NCI-H2227 treated with DMSO at 0.1 percent for 48 hours (cell line): ENCODE data around the gene NFKBIE.

Source experiments
- DNase-seq: peaks from one replicate; lab custom pipeline; 2025; lab: John Stamatoyannopoulos, UW

Gene NFKBIE

DNA sequence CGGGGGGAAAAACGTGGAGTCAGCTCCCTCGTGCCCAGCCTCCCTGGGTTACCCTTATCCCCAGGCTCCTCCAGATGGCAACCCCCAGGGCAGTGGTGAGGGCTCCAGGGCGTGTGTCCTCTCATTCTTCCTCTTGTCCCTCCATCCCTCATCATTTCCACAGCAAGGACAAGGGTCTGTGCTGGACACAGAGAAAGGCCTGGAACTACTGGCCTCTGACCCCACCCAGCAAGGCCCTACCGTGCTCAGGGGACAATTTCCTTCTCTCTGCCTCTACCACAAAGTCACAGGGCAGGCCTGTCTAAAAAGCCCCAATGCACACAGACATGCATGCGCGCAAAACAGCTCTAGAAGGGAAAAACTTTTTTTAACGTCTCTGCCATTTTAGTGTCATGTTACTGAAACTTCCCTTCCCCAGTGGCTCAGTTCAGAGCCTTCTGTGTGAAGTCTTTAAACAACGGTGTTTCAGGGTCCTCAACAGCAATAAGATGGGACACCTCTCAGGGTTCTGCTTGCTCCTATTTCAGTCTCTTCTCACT is 7.0 kb downstream of the NFKBIE start:
- DNase-seq: no peak

DNA sequence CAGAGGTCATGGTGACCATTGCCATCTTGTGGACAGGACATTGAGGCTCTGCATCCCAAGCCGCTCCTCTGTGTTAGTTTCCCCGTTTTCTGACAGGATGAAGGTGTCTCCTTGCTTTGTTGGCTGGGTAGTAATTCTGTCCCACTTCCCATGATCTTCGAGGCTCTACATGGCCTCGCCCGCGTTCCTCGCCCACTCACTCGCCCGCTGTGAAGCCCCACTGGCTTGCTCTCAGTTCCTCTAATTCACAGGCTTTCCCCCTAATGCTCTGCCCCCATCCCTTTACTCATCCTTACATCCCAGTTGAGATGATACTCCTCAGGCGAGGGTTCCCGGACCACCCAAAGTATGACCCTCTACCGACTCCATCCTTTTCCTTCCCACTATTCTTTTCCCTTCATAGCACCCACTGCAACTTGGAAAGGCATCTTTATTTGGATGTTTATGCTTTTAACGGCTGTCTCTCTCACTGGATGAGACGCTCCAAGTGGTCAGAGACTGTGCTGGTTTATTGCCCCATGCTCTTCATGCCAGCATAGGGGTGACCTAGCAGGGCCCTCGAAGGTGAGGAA is 7.5 kb downstream of the NFKBIE start:
- DNase-seq: no peak

DNA sequence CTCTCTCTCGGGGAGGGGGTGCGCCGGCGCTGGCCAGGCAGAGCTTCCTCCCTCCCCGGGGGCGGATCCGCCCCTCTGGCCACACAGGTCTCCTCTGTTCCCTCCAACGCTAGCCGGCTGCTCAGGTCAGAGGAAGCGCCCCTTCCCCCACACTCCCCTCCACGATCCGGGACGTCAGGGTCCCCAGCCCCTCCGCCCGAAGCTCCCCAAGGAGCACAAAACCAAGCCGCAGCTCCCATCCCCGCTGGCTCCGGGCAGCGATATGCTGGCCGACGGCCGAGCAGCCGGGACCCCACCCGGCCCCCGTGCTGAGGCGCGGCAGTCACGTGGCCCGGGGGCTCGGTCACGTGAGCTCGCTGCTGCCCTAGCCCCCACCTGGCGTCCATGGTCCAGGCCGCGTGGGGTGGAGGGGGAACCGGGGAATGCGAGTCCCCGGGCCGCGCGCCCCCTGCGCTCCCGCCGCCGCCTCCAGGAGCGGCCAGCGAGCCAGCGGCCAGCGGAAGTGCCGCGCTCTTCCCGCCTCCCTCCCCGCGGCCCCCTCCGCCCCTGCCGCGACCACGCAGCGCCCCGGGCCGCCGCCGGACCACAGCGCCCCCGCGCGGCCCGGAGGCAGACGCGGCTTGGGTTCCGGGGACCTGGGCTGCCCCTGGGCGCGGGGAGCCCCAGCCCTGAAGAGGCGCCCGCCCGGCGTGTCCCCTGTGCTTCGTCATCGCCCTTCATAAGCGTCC is 8.2 kb downstream of the NFKBIE start, which contains the start of gene SLC35B2:
Gene SLC35B2 (minus strand): TSS at position 504 of the 728 bp plus-strand sequence. CDS start 118 bp downstream, at position 386.
- peak; percentile 76 for DNase-seq

DNA sequence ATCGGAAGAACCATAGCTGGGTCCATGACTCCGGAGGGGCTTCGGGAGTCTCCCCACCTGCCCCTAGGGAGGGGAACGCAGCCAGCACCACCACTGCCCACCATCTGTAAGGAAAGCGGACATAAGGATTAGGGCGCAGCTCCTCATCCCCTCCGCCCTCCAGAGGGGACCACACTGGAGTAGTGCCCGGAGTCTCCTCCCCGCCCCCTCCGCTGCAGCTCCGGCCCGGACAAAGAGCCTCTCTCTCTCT is 8.7 kb downstream of the NFKBIE start:
- no peak for DNase-seq

DNA sequence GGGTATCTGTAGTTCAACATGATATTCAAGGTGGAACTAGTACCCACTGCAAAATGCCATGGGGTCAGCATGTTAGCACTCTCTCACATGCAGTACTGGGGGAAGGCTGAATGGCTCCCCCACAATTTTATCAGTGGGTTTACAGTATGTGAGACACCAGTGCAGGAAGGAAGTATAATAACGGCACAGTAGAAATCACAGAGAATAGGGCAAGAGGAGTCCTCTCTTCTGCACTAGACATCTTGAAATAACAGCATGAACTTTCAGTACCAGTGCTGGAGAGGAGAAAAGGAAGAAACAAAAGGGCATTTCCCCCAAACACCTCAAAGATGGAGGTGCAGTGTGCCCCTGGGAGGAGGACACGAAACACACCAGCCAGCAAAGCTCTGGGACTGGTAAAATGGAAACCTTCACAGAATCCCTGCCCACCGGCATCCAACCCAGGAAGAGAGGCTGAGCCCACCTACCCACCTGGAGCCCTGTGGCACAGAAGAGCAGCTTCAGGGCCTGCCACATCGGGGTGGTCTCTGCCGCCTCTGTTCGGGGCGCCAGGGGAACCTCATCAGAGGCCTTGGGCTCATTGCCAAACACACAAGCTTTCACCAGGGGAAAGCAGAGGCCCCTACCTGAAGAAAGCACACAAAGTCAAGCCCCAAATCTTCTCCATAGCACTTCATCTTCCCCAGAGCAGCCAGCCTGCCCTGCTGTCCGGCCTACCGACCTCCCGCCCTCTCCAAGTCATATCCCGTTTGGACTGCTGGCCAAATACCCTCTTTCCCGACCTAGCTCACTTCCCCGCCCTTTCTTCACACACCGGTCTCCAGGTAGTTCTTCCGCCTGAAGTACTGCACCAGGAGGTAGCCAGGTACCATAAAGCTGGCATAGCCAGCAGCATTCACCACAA is 9.2 kb downstream of the NFKBIE start:
- DNase-seq: no peak

DNA sequence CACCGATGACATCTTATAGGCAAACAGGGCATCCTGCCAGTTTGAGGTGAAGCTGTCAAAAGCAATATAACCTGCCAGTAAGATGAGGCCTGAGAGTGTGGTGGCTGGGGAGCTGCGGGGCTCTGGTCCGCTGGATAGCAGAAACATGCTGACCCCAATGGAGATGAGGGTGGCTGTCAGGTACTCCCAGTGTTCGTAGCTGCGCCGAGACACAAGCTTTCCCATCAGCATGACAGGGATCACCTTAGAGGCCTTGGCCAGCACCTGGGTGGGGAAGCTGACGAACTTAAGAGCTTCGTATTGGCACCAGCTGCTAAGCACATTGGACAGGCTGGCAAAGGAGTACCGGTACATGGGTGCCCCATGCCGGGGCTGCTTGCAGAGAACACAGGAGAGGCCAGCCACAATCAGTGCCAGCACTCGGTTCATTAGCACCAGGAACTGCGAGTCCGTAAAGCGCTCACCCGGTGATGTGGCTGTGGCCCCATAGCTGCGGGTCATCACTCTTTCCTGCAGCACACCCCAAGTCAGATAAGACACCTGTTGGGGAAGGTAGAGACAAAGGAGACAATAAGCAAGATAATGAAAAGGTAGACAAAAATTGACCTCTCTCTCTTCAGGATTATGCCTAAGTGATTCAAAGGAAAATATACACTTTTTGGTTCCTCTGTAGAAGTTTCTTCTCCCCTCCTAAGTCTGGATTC is 10.1 kb downstream of the NFKBIE start:
- no peak for DNase-seq

DNA sequence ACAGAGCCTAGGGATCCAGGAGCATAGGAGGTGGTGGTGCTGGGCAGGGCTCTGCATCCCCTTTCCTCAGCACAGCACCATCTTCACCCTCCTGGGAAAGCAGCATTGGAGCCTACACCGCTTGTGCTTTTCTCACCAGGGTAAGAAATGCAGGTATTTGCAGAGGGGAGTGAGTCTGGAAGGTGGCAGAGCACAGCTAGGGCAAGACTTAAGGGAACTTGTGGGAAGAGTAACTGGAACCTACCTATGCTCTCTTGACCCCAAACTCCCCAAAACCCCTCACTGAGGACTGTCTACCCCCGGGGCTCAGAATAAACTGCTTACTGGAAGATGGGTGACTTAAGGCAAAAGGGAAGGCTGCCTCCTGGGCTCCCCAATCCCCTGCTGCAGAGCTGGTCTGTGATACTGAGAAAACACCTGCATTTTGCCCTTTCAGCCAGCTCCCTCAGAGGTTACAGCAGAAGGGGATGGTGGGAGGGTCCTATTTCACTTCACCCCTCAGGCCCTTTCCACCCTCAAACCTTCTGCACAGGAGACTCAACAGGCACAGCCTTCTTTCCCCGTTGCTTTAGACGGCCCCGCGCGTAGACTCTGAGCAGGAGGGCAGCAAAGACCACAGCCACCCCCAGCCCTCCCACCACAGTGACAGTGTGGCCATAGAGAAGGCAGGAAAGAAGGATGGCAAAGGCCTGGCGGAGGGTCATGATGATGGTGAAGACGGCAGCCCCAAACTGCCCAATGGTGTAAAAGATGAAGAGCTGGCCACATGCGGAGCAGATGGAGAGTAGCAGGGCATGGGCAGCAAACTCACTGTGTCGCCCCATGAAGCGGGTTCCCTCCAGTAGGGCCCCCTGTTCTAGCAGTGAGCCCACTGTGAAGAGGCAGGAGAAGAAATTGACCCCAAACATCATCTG is 10.9 kb downstream of the NFKBIE start:
- DNase-seq: no peak

DNA sequence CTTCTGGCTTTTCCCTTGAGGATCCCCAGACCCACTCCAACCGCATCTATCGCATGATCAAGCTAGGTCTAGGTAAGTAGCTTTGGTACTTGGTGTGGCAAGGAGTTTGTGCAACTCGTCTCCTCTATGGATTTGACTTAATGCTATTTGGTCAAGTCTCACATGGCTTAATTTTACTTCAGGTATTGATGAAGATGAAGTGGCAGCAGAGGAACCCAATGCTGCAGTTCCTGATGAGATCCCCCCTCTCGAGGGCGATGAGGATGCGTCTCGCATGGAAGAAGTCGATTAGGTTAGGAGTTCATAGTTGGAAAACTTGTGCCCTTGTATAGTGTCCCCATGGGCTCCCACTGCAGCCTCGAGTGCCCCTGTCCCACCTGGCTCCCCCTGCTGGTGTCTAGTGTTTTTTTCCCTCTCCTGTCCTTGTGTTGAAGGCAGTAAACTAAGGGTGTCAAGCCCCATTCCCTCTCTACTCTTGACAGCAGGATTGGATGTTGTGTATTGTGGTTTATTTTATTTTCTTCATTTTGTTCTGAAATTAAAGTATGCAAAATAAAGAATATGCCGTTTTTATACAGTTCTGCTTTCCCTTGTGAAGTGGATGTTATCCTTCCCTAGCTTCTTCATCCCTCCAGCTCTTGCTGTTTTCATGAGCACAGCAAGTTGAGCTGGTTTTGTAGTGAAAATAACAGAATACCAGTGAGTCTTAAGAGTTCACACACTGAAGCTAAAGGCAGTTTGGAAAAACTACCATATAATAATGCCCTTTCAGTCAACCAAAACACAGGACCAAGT is 11.8 kb downstream of the NFKBIE start:
- DNase-seq: no peak

DNA sequence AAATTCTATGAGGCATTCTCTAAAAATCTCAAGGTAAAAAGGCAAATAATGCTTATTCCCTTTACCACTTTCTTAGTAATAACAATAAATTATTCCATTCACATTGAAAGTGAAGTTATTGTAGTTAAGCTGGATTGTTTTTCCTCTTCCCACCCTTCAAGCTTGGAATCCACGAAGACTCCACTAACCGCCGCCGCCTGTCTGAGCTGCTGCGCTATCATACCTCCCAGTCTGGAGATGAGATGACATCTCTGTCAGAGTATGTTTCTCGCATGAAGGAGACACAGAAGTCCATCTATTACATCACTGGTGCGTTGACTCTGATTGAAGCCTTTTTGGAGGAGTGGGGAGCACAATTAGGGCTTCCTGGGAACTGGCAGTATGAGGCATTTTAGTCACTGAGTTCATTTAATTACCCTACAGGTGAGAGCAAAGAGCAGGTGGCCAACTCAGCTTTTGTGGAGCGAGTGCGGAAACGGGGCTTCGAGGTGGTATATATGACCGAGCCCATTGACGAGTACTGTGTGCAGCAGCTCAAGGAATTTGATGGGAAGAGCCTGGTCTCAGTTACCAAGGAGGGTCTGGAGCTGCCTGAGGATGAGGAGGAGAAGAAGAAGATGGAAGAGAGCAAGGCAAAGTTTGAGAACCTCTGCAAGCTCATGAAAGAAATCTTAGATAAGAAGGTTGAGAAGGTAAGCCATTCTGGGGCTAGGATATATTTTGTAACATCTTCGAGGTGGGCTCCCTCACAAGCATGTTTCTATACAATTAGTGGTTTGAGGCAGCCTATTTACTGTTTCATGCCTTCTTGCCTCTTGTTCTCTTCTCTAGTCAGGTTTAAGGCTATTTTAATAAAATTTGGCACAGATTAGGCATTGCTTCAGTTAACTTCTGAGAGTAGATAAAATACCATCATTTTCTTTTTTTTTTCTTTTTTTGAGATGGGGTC is 13.5 kb downstream of the NFKBIE start:
- no peak for DNase-seq

DNA sequence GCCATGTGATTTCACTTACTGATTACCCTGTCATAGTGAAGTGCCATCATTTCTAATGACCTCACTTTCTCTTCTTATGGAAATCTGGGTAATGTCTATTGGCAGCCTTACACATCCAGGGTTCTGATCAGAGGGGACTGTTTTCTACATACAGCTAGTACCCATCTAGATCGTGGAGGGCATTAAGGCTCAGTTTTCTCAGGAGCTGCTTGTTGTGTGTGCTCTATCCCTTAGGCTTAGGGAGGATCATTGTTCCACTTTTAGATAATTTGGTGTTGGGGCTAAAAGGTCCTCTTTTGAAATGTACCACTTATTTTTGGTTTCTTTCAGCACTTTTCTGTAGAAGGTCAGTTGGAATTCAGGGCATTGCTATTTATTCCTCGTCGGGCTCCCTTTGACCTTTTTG is 14.6 kb downstream of the NFKBIE start:
- DNase-seq: no peak

DNA sequence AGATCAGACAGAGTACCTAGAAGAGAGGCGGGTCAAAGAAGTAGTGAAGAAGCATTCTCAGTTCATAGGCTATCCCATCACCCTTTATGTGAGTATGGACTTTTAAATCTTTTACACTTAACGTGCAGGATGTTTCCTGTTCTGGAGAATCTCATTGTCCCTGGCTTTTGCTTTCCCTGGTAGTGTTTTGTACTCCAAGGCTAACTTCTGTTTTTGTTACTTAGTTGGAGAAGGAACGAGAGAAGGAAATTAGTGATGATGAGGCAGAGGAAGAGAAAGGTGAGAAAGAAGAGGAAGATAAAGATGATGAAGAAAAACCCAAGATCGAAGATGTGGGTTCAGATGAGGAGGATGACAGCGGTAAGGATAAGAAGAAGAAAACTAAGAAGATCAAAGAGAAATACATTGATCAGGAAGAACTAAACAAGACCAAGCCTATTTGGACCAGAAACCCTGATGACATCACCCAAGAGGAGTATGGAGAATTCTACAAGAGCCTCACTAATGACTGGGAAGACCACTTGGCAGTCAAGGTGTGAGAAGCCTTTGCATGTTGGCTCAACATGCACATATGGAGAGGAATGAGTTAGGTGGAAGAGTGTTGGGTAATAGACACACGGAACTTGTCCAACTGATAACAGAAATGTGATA is 15.2 kb downstream of the NFKBIE start:
- no peak for DNase-seq

DNA sequence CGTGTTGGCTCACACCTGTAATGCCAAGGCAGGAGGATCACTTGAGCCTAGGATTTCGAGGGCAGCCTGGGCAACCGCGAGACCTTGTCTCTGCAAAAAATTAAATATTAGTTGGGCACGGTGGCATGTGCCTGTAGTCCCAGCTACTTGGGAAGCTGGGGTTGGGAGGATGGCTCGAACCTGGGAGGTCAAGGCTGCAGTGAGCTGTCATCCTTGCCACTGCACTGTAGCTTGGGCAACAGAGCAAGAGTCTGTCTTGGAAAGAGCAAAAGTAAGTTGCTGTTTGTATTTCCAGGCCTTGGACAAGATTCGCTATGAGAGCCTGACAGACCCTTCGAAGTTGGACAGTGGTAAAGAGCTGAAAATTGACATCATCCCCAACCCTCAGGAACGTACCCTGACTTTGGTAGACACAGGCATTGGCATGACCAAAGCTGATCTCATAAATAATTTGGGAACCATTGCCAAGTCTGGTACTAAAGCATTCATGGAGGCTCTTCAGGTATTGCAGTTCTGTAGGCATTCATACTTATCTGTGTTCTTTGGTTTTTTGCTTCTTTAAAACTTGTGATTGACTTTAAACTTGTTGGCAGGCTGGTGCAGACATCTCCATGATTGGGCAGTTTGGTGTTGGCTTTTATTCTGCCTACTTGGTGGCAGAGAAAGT is 16.1 kb downstream of the NFKBIE start:
- DNase-seq: no peak

DNA sequence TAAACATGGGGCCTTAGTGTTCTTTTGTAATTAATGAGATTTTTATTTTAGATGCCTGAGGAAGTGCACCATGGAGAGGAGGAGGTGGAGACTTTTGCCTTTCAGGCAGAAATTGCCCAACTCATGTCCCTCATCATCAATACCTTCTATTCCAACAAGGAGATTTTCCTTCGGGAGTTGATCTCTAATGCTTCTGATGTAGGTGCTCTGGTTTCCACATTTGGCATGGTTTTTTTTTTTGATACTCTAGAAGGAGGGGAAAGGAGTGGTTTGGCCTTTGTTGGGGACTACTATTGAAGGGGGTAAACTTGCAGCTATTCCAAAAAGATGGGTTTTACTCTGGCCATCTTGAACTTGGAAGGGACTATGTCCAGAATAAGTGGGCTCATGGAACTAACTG is 16.8 kb downstream of the NFKBIE start:
- DNase-seq: no peak

DNA sequence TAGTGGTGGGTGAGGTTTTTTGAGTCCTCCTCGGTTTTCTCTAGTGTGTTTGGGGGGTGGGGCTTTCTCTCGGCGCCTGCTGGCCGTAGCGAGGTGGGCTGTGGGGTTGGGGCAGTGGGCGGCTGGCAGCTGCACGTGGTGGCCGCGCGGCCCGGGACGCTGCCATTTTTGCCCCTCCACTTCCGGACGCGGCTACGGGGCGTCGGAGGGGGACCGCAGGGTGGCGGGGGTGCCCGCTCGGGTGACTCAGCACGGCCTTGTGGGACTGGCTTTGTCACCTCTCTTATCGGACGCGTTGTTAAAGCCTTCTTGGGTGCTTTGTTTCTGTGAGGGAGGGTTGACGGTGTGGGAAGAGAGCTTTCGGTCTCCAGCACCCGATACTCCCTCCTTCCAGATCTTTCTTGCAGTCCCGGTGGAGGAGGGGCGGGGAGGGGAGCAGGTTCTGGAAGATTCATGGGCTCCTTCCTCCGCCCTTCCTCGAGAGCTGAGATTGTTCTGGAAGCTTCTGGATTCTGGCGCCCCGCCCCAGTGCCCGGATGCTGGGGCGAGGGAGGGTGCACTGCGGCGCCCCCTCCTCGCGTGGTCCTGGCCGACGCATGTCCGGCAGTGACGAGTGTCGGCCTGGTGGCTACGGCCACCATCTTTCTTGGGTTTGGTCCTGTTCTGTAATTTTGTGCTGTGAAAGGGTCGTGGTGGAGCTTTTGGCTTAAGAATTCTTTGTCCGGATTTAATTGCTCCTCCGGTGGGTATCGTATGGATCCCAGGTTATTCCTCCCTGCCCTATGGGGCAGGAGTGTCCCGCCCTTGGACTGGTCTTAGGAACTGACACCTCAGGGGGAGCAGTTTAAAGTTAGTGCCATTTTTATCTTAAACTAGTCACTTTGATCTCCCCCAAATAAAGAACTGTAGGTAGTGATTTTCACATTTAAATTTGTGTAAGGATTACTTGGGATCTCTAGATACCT is 17.7 kb downstream of the NFKBIE start:
- DNase-seq: no peak

DNA sequence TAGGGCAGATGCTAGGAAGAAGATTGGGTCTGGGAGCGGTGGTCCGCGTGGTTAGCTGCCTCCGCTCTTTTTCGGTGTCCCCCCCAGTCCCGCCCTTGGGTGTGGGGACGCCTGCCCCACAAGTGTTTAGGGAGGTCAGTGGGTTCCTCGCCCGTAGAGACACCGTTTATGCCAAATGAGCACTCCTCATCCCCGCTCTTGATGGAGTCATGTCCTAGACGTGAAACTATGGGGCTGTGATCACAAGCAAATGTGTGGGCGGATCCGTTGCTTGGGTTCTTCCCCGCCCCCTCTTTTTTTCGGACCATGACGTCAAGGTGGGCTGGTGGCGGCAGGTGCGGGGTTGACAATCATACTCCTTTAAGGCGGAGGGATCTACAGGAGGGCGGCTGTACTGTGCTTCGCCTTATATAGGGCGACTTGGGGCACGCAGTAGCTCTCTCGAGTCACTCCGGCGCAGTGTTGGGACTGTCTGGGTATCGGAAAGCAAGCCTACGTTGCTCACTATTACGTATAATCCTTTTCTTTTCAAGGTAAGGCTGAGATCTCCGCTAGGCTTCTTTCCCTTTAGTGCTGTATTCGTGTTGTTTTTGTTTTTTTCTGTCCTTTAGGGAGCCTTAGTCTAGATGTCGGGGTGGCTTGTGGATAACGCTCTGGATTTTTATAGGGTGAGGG is 18.6 kb downstream of the NFKBIE start, which contains the start of gene HSP90AB1:
Gene HSP90AB1 (plus strand): TSS at position 439 of the 675 bp plus-strand sequence. CDS start 1,529 bp downstream, outside the sequence.
- DNase-seq: peak; percentile 88
